Limb (tissue), 2 donors: ENCODE measurements around the gene DCUN1D2.
"Not testable (repeated sequence)": the region's sequence is repeated elsewhere in the genome, so short reads cannot be mapped to it uniquely, and the experiment has no call there.

ENCODE experiments used
- DNase-seq, 2 donors: peaks; one replicate each; pipeline ENCODE4 v3.0.0-alpha.2; 2016; ENCODE audit errors: extremely low spot score in 2 of 2

Gene DCUN1D2

DNA sequence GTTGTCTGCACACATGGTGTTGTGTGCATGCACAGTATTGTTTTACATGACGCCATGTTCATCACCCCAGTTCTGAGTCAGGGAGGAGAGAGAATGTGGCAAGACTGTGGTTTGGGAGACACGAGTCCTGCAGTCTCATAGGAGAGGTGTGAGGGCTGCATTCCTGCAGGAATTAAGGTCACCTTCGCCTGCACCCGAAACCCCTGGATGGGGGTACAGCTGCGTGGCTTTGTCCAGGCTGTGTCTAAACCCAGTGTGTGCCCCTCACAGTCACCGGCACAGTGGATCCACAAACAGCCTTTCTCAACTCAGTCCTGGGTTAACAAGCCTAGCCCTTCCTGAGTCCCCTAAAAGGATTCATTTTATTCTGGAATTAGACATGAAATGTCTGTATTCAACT lies 42.9 kb downstream of the DCUN1D2 start:
- DNase-seq: no peak

DNA sequence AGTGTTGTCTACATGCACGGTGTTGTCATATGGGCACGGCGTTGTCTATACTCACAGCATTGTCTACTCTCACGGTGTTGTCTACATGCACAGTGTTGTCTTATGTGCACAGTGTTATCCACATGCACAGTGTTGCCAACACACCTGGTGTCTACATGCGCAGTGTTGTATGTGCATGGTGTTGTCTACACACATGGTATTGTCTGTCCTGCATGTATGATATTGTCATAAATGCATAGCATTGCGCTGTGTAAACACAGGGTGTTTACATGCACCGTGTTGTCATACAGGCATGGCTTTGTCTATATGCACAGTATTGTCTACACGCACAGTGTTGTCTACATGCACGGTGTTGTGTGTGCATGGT lies 44.0 kb downstream of the DCUN1D2 start:
- no peak for DNase-seq

DNA sequence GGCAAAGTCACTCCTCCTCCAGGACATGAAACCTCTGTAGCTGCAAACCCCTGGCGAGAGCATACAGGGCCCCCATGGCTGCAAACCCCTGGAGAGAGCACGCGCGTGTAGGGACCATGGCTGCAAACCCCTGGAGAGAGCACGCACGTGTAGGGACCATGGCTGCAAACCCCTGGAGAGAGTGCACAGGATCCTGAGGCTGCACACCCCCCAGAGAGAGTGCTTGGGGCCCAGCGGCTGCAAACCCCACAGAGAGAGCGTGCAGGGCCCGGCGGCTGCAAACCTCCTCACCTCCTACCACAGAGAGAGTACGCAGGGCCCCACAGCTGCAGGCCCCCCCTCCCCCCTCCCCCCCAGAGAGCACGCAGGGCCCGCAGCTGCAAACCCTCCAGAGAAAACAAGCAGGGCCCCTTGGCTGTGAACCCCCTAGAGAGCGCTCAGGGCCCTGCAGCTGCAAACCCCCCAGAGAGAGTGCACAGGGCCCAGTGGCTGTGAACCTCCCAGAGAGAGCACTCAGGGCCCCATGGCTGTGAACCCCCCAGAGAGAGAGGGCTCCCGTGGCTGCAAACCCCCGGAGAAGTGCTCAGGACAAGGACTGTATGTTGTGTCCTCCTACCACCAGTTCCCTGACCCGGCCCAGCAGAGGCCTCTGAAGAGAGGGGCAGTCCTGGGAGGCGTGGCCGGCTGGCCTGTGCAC lies 44.6 kb downstream of the DCUN1D2 start:
- DNase-seq: no peak

DNA sequence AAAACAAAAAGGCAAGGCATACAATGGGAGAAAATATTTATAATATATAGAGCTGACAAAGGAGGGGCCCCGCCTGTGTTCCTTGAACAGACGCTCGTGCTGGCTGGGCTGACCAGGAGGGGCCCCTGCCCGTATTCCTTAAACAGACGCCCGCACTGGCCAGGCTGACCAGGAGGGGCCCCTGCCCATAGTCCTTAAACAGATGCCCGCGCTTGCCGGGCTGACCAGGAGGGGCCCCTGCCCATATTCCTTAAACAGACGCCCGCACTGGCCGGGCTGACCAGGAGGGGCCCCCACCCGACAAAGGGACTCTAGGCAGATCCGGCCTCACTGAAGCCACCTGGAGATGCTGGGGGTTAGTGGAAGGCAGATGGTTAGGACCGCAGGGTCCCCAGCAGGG lies 46.5 kb downstream of the DCUN1D2 start:
- DNase-seq: no peak

DNA sequence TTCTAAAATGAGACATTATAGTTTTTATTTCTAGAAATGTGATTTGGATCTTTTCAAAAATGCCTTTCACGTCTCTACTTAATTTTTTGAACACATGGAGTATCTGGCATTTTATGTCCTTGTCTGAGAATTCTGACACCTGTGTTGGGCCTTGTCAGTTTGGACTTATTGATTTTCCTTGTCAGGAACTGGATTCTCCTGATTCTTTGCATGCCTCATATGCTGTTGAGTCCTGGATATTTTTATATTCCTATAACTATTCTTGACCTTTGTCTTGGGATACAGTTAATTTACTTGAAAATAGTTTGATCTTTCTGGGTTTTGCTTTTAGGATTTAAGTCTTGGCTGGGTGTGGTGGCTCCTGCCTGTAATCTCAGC lies 47.5 kb downstream of the DCUN1D2 start:
- no peak for DNase-seq

DNA sequence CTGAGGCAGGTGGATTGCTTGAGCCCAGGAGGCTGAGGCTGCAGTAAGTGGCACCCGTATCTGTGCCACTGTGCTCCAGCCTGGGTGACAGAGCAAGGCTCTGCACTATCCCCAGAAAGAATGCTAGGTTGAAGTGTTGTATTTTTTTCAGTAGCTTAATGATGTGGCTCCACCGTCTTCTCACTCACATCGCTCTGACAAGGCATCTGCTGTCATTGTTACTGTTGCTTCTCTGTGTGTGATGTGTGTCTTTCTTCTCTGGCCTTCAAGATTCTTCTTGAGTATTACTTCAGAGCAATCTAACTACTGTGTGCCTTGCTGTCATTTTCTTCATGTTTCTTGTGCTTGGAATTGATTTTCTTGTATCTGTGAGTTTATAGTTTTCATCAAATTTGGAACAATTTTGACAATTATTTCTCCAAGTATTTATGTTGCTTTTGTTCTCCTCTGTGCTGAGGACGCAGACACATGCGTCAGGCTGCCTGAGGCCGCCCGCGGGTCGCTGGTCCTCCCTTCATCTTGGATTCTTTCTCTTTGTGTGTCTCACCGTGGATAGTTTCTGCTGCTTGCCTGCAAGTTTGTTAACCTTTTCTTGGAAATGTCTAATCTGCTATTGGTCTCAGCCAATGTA lies 48.0 kb downstream of the DCUN1D2 start:
- no peak for DNase-seq

DNA sequence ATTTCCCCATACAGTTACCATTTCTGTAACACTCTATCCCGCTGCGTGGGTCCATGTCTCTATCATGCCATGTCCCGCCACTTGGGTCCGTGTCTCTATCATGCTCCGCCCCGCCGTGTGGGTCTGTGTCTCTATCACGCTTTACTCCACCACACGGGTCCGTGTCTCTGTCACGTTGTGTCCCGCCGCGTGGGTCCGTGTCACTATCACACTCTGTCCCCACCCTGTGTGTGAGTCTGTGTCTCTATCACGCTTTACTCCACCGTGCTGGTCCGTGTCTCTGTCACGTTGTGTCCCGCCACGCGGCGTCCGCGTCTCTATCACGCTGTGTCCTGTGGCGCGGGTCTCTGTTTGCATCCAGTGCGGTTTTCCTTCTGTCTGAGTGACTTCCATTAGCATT lies 48.9 kb downstream of the DCUN1D2 start:
- no peak for DNase-seq

DNA sequence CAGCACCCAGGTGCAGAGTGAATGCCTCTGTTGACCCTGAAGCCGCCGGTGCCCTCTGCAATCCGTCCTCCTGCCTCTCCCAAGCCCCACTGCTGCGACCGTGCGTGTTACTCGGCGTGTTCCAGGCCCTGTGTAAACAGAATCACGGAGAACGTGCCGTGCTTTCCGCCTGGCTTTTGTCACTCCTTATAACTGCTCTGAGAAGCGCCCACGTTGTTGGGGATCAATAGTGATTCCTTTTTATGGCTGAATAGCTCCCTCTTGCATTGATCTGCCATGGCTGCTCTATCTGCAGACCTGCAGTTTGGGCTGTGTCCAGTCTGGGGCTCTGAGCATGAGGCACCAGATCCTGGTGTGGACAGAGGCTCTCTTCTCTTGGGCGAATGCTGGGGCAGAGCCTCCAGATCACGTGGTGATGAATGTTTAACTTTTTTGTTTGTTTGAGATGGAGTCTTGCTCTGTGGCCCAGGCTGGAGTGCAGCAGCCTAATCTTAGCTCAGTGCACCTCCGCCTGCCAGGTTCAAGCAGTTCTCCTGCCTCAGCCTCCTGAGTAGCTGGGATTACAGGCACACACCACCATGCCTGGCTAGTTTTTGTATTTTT lies 53.0 kb downstream of the DCUN1D2 start:
- DNase-seq: no peak

DNA sequence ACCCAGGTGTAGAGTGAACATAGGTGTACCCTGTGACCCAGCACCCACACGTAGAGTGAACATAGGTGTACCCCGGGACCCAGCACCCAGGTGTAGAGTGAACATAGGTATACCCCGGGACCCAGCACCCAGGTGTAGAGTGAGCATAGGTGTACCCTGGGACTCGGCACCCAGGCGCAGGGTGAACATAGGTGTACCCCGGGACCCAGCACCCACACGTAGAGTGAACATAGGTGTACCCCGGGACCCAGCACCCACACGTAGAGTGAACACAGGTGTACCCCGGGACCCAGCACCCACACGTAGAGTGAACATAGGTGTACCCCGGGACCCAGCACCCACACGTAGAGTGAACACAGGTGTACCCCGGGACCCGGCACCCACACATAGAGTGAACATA lies 53.6 kb downstream of the DCUN1D2 start:
- not testable (repeated sequence) for DNase-seq

DNA sequence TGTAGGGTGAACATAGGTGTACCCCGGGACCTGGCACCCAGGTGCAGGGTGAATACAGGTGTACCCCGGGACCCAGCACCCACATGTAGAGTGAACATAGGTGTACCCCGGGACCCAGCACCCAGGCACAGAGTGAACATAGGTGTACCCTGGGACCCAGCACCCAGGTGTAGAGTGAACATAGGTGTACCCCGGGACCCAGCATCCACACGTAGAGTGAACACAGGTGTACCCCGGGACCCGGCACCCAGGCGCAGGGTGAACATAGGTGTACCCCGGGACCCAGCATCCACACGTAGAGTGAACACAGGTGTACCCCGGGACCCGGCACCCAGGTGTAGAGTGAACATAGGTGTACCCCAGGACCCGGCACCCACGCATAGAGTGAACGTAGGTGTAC lies 54.6 kb downstream of the DCUN1D2 start:
- DNase-seq: not testable (repeated sequence)

DNA sequence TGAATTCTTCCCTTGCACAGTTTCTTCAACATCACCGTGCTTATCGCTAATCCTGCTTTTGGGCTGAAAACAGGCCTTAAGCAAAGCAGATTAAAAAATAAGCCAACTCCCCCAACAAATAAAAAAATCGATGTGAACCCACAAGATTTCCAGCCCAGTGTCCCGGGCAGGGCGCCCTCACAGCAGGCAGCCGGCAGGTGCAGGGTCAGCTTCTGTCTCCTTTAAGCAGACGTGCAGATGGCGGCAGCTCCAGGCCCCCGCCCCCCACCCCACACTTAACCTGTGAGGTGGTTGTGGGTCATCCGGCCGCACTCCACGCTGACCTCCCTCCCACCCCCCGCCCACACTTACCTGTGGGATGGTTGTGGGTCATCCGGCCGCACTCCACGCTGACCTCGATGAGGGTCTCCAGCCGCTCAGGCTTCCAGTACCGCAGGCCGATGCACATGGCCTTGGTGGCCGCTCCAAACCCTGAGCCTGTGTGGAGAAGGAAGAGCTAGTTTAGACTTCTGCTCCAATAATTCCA lies 57.1 kb downstream of the DCUN1D2 start:
- no peak for DNase-seq

DNA sequence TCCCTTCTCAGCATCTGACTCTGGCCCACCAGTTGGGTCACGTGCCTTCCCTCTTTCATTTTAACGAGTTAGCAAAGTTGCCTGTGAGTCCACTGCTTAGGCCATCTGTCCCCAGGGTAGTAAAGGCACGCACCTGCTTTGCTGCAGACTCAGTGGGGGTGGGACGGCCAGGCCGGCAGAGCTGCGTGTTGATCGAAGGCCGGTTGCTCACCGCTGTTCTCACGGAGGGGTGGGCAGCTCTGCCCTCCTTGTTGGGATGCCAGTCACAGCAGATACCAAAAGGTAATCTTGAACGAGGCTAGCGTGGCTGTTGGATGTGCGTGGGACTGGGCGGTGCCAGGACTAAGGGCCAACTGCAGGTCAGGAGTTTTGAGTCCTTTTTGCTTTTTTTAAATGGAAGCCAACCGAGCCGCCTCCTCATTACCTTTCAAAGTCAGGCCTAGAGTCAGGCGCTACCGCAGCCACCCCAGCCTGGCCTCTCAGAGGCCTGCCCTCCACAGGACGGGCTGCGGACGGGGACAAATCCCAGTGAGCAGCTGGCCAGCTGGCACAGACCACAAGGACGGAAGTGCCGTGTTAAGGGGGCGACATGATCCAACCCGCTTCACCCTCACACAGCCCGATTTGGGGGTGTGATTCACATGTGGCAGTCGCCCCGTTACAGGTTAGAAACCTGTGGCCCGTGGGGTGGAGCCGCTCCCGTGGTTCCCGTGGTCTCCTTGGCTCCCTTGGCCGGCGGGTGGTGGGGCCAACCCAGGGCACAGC lies 57.8 kb downstream of the DCUN1D2 start:
- no peak for DNase-seq

DNA sequence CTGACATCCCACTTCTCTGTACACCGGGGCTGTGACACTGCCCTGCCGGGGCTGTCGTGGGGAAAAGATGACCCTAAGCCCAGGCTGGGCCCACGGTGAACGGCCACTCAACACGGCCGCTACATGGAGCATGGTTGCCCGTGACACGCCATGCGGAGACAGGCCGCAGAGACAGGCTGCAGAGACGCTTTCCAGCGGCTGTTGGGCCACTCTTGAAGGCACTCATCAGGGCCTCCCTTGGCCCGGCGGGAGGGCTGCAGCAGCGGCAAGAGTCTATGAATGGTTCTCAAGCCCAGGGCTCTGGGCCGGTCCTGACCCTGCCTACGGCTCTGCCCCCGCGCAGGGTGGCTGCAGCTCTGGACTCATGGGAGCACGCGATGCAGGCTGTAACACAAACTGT lies 59.3 kb downstream of the DCUN1D2 start:
- no peak for DNase-seq

DNA sequence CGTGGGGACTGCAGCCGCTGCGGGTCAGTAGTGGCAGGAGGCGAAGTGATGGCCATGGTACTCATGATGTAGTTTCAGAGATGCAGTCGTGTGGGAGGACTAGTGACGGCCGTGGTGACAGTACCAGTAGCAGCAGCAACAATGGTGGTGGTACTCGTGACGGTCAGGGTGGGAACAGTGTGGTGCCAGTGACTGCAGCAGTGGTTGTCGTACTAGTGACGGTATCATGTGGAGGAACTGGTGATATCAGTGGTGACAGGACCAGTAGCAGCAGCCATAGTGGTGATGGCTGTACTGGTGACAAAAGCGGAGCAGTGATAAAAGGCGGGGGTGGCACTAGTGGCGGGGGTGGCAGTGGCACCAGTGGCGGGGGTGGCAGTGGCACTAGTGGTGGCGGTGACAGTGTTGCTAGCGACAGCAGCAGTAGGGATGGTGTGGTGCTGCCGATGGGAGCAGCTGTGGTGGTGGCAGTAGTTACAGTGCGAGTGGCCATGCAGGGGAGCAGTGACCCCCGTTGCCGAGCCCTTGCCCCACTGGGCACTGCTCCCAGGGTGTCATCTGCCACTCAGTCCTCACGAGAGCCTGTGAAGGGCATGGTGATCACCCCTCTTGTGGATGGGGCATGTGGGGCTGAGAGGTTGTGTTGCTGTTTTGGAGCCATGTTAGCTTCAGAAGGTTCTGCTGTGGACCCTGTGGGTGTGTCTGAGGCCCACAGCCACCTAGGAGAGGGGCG lies 60.0 kb downstream of the DCUN1D2 start:
- DNase-seq: no peak

DNA sequence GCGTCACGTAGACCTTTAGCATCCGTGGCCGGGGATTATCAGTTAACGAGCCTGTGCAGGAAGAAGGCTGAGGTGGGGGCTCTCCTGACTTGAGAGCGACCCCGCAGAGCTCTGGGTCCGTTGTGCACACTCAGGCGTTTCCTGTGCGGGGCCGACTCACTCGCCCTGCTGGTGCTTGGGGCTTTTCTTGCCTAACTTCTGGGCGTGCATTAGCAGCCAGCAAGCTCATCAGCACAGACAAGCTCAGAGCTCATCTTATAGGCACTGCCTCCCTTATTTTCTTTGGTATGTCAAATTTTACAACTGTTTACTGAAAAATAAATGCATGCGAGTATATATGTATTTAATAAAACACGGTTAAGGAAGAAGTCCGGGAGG lies 60.9 kb downstream of the DCUN1D2 start:
- no peak for DNase-seq

DNA sequence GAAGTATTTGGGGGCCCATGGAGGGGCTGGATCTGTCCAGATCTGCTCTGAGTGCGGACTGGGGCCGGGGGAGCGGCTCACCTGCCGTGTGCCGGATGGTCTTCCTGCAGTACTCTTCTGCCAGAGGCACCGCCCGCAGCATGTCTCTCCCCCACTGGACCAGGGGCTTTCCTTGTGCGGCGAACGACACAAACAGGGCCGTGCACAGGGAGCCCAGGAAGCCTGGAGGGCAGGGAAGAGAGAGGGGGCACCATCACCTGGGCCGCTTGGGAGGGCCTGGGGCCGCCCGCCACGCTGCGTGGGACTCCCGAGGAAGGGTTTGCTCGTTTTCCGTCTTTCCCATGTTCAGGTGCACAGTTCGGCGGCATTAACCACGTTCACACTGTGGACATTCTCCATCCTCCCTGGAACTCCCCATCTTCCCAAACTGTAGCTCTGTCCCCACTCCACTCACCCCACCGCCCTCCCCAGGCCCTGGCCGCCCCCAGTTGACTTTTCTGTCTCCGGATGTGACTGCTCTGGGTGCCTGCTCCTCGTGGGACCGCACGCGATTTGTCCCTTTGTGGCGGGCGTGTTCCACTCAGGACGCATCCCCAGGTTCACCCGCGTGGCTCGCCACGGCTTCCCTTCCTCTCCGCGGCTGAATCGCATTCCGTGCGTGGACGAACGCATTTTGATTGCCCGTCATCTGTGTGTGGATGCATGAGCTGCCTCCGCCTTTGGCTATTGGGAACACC lies 61.5 kb downstream of the DCUN1D2 start:
- DNase-seq: no peak

DNA sequence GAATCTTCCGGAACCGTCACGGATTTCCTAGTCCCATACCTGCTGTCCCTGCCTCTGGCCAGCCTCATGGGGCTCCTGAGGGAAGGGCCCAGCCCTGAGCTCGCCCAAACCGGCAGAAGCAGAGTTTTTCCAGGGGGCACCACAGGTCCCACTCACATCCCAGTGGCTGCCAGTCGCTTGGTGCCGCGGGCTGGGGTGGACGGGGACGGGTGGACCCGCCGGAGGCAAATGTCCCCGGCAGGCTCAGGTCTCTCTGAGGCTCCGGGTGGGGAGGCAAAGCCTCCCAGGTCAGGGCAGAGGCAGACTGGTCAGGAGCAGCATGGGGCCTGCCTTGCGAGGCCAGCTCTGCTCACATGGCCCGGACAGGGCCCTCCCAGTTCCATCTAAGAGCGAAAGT lies 62.0 kb downstream of the DCUN1D2 start:
- DNase-seq: no peak

DNA sequence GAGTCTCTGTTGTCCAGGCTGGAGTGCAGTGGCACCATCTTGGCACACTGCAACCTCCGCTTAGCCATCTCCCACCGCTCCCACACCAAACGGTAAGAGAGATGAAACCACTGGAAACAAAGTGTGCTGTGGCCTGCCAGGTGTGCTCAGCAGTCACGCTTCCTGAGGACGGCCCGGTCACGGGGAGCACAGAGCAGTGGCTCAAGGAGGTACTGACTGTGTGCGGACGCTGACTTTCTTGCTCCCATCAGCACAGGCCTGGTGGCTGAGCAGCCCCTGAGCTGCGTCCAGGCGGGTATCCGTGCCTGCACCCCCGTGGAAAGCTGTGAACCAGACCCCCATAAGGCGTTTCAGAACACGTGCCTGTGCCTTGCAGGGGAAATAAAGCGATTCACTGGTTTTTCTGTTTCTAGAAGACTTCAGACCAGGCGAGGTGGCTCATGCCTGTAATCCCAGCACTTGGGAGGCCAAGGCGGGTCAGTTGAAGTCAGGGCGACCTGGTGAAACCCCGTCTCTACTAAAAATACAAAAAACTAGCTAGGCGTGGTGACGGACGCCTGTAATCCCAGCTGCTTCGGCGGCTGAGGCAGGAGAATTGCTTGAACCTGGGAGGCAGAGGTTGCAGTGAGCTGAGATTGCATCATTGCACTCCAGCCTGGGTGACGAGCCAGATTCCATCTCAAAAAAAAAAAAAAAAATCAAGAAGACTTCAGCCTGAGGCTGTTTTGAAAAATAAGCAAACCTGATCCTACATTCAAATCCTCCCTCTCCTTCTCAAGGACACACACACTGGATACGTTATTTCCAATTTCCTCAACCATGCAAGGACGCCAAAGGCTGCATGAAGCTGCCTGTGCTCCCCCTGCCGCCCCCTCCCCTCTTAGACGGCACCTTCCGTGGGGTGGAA lies 62.7 kb downstream of the DCUN1D2 start:
- DNase-seq: no peak

DNA sequence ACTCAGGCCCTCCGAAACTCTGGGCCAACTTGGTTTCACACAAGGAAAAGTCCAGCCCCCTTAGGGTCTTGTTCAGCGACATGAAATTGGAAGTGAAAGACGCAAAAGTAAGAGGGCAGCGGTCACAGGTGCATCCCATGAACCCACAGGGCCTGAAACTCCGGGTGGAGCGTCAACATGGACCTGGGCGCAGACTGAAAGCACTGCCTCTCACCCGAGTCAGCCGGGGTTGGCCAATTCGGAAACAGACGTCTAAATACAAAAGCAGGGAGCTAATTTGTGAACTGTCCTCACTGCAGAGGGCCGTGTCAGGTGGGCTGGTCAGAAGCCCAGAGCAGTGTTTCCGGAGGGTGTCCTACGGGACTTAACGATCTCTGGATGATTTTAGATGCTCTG lies 63.9 kb downstream of the DCUN1D2 start:
- no peak for DNase-seq
